ENCODE results near the gene SFMBT1.

DNA sequence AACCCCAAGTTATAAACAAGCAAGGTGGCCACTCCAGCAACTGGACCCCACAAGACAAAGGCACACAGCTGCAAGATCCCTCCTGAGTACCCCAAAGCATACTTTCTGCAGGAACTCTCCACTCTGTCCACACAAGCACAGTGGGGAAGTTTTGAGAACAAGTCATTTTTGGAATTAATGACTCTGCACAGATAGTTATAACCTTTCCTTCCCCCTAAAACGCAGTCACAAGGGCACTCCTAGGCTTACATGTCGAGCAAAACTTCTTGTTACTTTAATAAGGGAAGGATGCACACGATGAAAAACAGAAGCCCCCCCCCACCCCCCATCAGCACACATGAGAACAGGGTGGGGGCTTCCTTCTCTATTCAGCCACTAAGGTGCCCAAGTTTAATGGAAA, 149.7 kb downstream of the SFMBT1 start:
- TF ChIP-seq, protein P1, sequence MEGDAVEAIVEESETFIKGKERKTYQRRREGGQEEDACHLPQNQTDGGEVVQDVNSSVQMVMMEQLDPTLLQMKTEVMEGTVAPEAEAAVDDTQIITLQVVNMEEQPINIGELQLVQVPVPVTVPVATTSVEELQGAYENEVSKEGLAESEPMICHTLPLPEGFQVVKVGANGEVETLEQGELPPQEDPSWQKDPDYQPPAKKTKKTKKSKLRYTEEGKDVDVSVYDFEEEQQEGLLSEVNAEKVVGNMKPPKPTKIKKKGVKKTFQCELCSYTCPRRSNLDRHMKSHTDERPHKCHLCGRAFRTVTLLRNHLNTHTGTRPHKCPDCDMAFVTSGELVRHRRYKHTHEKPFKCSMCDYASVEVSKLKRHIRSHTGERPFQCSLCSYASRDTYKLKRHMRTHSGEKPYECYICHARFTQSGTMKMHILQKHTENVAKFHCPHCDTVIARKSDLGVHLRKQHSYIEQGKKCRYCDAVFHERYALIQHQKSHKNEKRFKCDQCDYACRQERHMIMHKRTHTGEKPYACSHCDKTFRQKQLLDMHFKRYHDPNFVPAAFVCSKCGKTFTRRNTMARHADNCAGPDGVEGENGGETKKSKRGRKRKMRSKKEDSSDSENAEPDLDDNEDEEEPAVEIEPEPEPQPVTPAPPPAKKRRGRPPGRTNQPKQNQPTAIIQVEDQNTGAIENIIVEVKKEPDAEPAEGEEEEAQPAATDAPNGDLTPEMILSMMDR (IDR thresholded peaks at IDR 0.05) = no peak
- TF ChIP-seq POLR2A (IDR thresholded peaks at IDR 0.05; ENCODE audit: low read length) (no peak), MAZ (IDR thresholded peaks at IDR 0.05; ENCODE audit: borderline replicate concordance, low read depth, low read length) (no peak)
- TF ChIP-seq, protein P2, sequence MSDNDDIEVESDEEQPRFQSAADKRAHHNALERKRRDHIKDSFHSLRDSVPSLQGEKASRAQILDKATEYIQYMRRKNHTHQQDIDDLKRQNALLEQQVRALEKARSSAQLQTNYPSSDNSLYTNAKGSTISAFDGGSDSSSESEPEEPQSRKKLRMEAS (IDR thresholded peaks at IDR 0.05) = no peak
